ENCODE data around the gene SRSF10. TPM values are rescaled to one million over a fixed set of nuclear protein-coding genes. Genes with fewer than 3 reads are reported as not detected.

SRSF10 gene
- 10 to 100 TPM; 61.5 to 89.7 TPM for total RNA-seq

GRCh38 chr1:23979881-23980727 lies at the start of gene SRSF10:
SRSF10 (minus strand) TSS chr1:23980327; CDS start chr1:23980255, 72 bp downstream.
- TF ChIP-seq POLR2A (IDR thresholded peaks at IDR 0.05) = peak; percentile 96 to 99 (median 99)
- peak in 6 of 7 experiments; percentile 15 to 69 (median 53) for TF ChIP-seq CTCF (IDR thresholded peaks at IDR 0.05)
- Histone ChIP-seq H3K27me3 (no peaks in the 10 kb centered on the region), H3K36me3 (replicated peaks in 1 of 2; ENCODE audit: insufficient read depth in 1 of 2, low read depth in 2 of 2) (no peaks in the 10 kb centered on the region), H3K9me3 (no peaks in the 10 kb centered on the region), H3K4me1 (peaks cover 60% of the 10 kb centered on the region), H3K27ac (peak within 1 kb of the TSS; percentile 84 to 97 (median 96)), H3K4me3 (peak within 1 kb of the TSS; percentile 66 to 92)
- DNase-seq (peak; percentile 98 to 99 (median 98)), ATAC-seq (peak; percentile 99)
- 1 to 2% methylated on average over 29 to 84 of the region's 84 CpGs for whole genome bisulfite sequencing, 2 donors
- intact Hi-C loops (cut with DNase I) = no loop called here

GRCh38 chr1:24027838-24028468 lies 47.8 kb upstream of the SRSF10 start:
- intact Hi-C loops (cut with DNase I) = no loop called here
- 63 to 74% methylated on average over 4 of the region's 4 CpGs for WGBS, 2 donors
- peak; percentile 86 for ATAC-seq
- no peaks in the 10 kb centered on the region for H3K36me3 ChIP-seq (replicated peaks in 1 of 2; ENCODE audit: insufficient read depth in 1 of 2, low read depth in 2 of 2)
- TF ChIP-seq CTCF (IDR thresholded peaks at IDR 0.05) = peak; percentile 16 to 76 (median 72)
- no peak for TF ChIP-seq POLR2A (IDR thresholded peaks at IDR 0.05)
- DNase-seq = no peak
- H3K9me3 ChIP-seq = no peaks in the 10 kb centered on the region
- H3K4me1 ChIP-seq = peaks cover 5% of the 10 kb centered on the region
- H3K4me3 ChIP-seq = no peak overlapping the region
- H3K27me3 ChIP-seq = no peaks in the 10 kb centered on the region
- H3K27ac ChIP-seq = no peak overlapping the region

GRCh38 chr1:24022581-24023361 lies 42.6 kb upstream of the SRSF10 start:
- 73 to 89% methylated on average over 4 of the region's 4 CpGs for WGBS, 2 donors
- DNase-seq (no peak), ATAC-seq (no peak)
- Histone ChIP-seq H3K27ac (peak overlapping the region in 3 of 4 donors; percentile 66 to 89 (median 86)), H3K36me3 (replicated peaks in 1 of 2; ENCODE audit: insufficient read depth in 1 of 2, low read depth in 2 of 2) (no peaks in the 10 kb centered on the region), H3K4me1 (peaks cover 52% of the 10 kb centered on the region), H3K9me3 (no peaks in the 10 kb centered on the region), H3K27me3 (no peaks in the 10 kb centered on the region), H3K4me3 (no peak overlapping the region)
- intact Hi-C loops (cut with DNase I) = no loop called here
- no peak for TF ChIP-seq CTCF (IDR thresholded peaks at IDR 0.05)
- no peak for TF ChIP-seq POLR2A (IDR thresholded peaks at IDR 0.05)

DNA sequence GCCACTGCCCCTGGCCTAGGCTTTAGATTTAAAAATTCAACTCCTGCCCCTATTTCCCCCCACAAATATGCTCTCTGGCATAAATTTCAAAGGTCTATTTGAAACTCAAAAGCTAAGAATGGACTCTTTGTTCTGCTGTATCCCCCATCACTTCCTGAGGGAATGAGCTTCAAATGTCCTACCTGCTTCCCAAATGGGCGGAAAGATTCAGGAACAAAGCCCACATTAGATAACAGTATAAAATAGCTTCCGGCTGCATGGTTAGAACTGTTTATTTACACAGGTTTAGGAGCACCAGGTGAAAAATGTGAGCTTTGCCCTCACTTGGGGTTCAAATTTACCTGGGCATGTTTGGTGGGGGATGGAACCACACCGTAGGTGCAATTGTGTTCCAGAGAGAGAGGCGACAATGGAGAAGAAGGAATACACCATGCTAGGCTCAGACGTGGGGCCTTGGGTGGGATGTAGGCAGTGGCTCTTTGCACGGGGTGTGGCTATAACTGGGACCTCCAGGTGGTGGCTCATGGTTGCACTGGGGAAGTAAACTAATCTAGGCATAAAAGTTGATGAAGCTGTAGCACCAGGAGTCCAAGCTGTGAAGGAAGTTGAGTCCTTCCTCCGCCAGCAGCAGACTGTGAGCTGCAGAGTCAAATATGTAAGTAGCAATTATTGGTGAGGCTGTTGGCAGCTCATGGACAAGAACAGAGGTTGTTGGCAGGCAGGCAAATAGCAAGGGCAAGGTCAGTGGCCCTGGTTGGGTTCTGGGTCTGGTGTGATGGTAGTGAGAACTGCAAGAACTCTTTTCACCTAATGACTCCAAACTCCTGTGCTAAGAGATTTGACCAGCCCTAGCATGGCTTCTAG lies 41.5 kb upstream of the SRSF10 start:
- intact Hi-C loops (cut with DNase I) = no loop called here
- Histone ChIP-seq H3K27me3 (no peaks in the 10 kb centered on the region), H3K4me1 (peaks cover 54% of the 10 kb centered on the region), H3K27ac (peak overlapping the region; percentile 34 to 89 (median 76)), H3K9me3 (no peaks in the 10 kb centered on the region), H3K36me3 (replicated peaks in 1 of 2; ENCODE audit: insufficient read depth in 1 of 2, low read depth in 2 of 2) (no peaks in the 10 kb centered on the region), H3K4me3 (no peak overlapping the region)
- ATAC-seq (peak; percentile 31), DNase-seq (peak; percentile 44 to 78 (median 70))
- TF ChIP-seq POLR2A (IDR thresholded peaks at IDR 0.05) (no peak), CTCF (IDR thresholded peaks at IDR 0.05) (no peak)
- 31% methylated on average over 7 of the region's 7 CpGs for WGBS, 2 donors

All from body of pancreas (tissue), 4 donors.